HG02970 (cell line): ENCODE data around the gene EIF4A3.

Experiments
- ATAC-seq: cut with Tn5 transposase; IDR thresholded peaks from one replicate; pipeline ENCODE4 v1.9.1; 2021; ENCODE audit warnings: mild to moderate bottlenecking, moderate library complexity, moderate number of reproducible peaks; ENCODE audit not compliant: unreplicated experiment, low FRiP score

The EIF4A3 gene

GRCh38 chr17:80141463-80142165, 5.3 kb downstream of the EIF4A3 start:
- ATAC-seq, result no peak

DNA sequence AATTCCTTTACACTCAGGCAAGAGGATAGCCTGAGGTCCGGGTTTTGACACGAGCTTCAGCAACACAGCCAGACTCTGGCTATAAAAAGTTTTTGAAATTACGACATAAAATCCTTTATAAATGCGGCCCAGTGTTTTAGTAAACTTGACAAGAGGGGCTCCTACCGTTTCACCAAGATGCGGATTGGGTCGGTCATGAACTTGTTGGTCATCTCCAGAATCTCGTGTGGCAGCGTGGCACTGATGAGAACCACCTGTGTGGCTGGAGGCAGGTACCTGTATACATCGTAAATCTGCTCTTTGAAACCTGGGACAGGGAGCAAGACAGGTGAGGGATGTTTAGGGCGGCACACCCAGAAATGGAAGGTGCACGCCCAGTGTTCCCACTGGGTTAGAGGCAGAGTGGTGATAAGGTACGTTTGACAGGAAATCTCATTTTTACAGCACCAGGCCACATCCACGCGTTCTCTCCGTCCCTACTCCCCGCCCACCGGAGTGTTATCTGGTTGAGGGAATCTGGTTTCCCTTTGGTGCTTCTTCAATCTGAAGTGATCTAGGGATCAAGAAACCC, 8.0 kb downstream of the EIF4A3 start:
- no peak for ATAC-seq

DNA sequence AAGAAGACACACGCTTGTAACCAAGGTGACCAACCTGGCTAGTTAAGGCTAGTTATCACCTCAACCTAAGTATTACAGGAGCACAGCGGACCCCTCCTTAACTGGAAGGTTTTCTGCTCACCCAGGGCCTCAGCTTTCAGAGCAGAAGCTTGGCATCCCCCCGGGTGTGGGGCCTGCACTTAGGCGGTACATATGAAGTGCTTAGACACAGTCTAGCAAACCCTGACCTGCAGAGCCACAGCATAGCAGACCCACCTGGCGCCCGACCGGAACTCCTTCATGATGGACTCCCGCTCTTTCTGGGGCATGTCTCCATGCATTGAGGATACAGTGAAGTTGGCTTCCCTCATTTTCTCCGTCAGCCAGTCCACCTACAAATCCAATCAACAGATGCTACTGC, 9.8 kb downstream of the EIF4A3 start:
- ATAC-seq, result no peak

DNA sequence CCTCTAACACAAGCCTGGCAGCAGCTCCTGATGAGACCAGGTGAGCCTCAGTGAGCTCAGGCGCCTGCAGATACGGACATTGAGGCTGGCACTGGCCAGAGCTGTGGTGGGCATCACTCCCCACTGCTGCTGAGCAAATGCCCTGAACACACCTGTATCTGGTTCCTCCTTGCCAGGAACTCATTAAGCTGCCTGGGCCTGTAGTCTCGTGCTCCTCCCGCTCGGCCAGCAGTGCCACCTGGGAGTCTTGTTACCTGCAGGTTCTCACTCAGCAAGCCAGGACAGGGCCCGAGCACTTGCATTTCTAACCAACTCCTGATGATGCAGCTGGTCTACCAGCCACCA, 13.3 kb downstream of the EIF4A3 start:
- ATAC-seq, result no peak

DNA sequence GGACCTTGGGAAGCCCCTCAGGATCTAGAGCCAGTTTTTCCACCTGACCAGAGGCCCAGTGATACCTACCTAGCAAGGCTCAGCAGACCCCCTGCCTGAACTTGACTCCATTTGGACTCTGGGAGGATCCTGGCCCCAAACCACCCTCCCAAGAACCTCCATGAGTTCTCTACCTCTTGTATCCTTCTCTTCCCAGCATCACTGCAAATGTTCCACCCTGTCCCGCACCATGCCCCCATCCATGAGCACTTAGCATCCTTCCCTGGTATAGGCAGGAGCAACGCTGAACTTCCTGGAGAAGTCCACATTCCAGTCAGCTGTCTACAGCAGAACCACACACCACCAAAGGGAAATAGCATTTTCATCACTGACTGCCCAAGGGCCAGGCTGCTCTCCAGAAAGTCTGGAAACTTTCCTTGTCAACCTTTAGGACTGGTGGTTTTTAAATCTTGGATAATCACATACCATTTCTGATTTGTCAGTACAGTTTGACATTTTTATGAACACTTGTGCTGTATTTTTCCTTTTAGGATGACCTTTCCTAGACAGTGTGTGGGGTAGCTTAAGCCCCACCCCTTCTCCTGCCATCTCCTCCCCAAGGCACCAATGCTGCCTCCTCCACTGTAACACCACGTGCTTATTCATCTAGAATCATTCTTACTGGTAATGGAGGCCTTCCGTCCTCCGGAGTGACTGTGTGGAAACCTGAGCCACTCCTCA, 13.9 kb downstream of the EIF4A3 start:
- no peak for ATAC-seq

DNA sequence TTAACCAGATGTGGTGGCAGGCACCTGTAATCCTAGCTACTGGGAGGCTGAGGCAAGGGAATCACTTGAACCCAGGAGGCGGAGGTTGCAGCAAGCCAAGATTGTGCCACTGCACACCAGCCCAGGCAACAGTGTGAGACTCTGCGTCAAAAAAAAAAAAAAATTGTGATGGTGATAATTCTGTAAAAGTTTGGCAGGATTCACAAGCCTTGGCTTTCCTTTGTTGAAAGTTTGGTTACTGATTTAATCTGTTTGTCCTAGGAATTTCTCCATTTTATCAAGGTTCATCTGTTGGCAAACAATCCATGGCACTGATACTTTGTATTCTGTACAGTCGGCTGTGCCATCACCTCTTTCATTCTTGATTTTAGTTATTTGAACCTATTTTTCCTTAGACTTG, 15.9 kb downstream of the EIF4A3 start:
- no peak for ATAC-seq

- ATAC-seq, result no peak
Measured at GRCh38 chr17:80129006-80129565, 17.8 kb downstream of the EIF4A3 start.

DNA sequence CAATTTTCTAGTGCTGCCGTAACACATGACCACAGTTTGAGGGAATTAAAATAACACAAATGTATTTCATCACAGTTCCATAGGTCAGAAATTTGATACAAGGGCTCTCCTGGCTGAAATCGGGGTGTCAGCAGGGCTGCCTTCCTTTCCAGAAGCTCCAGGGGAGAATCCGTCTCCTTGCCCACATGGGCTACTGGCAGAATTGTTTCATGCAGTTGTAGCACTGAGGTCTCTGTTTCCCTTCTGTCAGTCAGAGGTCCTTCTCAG, 20.5 kb downstream of the EIF4A3 start:
- ATAC-seq, result no peak

DNA sequence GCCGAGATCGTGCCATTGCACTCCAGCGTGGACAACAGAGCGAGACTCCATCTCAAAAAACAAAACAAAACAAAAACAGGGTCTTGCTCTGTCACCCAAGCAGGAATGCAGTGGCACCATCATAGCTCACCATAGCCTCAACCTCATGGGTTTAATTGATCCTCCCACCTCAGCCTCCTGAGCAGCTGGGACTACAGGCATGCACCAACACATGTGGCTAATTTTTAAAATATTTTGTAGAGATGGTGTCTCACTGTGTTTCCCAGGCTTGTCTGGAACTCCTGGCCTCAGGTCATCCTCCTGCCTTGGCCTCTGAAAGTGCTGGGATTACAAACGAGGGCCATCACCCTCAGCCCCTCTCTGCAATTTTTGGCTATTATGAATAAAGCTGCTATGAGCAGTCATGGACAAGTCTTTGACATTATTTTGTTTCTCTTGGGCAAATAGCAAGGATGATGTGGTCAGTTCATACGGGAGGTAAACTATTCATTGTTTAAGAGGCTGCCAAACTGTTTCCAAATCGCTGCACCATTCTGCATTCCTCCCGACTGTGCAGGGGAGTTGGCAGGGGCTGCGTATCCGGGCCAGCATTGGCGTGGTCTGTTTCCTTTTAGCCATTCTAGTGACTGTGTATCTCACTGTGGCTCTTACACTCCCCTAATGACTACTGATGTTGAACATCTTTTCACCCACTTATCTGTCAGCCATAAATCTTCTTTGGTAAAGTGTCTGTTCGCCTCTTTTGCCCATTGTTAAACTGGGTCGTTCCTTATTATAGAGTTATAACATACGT, 21.1 kb downstream of the EIF4A3 start:
- ATAC-seq, result no peak

DNA sequence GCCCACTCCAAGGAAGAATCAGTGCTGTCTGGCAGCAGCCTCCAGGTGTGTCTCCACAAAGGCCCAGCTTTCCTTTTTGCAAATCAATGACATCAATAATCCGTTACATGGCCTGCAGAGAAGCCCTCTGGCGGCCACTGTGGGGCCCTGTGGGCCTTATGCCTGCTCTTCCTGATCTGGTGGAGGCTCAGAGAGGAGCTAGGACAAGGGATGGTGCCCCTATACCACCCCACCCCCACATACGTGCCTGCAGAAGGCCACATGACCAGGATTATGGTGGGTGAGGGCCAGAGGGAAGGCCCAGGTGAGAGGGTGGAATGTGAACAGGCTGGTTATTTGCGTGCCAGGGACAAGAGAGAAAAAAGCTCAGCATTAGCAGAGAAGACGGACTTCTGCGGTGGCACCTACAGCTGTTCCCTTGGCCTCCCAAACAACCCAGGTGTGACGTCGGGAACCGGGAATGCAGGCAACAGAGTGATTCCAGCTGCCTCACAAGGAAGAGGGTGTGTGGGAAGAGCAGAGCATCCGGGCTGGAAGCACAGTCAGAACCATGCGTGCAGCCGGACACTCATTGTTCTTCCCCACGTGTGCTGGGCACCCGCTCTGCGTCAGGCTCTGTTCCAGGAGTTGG, 22.5 kb downstream of the EIF4A3 start:
- no peak for ATAC-seq

DNA sequence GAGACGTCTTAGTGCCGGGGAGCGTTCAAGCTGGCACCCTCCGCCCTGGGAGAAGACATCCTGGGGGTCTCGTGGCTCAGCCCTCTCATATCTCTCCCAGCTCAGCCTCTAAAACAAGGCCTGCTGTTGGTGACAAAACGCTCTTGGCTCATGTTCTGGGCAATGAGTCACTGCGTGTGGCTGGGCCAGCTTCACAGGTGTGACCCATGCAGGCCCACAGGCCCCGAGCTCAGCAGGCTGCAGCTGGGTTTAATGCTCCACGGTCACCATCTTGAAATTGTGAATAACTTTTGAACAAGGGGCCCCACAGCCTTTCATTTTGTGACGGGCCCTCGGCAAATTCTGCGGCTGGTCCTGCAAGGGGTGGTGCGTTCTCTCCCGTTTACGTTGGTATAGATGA, 23.1 kb downstream of the EIF4A3 start:
- no peak for ATAC-seq

GRCh38 chr17:80122926-80123505, 23.9 kb downstream of the EIF4A3 start:
- ATAC-seq, result no peak

DNA sequence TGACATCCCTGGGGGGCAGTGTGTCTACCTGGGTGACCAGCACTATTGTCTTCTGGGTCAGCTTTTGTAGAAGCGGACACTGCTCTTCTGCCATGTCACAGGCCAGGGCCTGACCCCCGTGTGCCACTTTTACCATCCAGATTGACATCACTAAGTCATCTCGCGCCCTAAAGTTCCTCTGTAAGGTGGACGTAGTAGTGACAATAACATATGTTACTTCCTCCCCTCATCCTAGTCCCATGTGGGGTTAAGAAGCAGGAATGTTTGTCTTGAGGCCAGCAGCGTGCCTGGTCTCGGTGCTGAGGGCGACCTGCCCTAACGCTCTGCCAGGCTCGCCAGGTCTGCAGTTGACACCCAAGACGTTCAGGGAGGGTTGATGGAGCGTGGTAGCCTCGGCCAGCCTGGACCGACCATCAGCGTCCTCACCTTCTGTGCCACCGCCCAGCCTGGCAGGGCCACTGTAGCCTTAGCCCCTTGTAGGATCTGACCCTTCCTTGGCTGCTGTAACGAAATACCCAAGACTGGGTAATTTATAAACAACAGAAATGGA, 24.8 kb downstream of the EIF4A3 start:
- no peak for ATAC-seq

- no peak for ATAC-seq
Measured at GRCh38 chr17:80119839-80120238, 27.1 kb downstream of the EIF4A3 start.

GRCh38 chr17:80119271-80119791, 27.6 kb downstream of the EIF4A3 start:
- ATAC-seq, result no peak

- ATAC-seq, result no peak
Measured at GRCh38 chr17:80118601-80119270, 28.2 kb downstream of the EIF4A3 start.

DNA sequence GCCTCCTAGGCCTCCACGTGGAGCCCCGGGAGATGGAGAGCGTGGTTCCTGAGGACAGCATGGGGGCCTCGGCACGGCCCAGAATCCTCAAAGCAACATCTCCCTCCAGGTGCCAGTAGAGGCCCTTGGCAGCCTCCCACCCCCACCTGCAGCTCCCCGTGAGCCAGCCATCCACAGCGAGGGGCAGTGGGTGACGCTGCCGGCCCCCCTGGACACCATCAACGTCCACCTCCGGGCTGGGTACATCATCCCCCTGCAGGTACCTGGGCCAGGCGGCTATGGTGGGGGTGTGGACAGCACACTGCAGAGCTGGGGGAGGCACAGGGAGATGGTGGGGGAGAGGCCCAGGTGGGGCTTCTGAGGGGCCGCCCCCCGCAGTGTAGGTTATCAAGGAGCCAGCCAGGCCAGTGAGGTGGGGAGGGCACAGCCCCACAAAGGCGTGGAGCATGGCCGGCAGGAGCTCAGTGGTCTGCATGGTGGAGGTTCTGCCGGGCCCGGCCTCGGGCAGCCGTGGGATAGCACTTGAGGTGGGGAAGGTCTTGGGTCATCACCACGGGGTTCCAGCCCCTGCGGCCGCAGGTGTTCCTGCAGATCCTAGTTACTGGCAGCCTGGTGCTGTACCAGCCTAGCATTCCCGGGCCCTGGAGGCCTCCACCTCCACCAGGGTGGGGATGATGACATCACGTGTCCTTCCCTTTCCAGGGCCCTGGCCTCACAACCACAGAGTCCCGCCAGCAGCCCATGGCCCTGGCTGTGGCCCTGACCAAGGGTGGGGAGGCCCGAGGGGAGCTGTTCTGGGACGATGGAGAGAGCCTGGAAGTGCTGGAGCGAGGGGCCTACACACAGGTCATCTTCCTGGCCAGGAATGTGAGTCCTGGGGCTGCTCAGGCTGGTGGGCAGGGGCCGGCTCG, 29.2 kb downstream of the EIF4A3 start:
- no peak for ATAC-seq

- no peak for ATAC-seq
Measured at GRCh38 chr17:80116921-80117380, 30.0 kb downstream of the EIF4A3 start.
